Activated CD4-positive, alpha-beta T cell treated with anti-CD3 and anti-CD28 coated beads, Interleukin-2, amount 50 U/mL, for 4 hours (primary cell): ENCODE data around the gene DGKB.

Experiments
- DNase-seq, 2 experiments: peaks; one replicate each; pipeline ENCODE4 v3.0.0-alpha.2; 2020

DGKB gene

GRCh38 chr7:14676896-14677295 is 225.7 kb downstream of the DGKB start:
- no peak for DNase-seq

DNA sequence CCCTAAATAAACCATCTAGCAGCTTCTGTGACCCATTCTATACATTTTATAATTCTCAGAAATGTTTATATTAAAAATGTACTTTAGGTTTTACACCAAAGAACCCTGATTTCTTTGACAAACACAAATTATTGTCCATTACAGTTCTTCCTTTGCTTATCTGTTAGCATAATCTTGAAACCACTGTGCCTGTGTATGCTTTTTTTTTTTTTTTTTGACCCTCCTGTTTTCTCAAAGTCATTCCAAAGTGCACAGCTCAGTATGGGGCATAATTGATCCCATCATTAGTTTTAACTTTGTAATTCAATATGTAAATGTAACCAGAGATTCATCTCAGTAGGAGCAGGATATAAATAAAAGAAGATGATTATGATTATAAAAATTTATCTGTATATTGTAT is 229.3 kb downstream of the DGKB start:
- DNase-seq = no peak

GRCh38 chr7:14666913-14667312 is 235.6 kb downstream of the DGKB start:
- DNase-seq = no peak

- no peak for DNase-seq
Measured at GRCh38 chr7:14666304-14666703, 236.2 kb downstream of the DGKB start.

DNA sequence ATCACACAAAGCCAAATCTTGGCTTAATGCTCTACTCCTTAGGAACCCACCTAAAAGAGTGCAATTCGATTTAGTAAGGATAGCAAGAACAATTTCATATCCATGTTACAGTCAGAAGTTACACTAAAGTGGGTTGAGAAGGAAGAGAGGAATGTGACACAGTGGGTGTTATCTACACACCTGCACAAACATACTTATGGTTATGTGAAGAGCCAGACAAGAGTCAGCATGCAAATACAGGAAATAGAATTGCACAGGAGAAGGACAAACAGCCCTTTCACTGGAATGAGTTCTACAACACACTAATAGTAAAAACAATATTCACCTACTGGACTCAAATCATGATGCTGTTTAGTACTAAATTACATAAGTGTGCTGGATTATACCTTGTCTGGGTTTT is 262.8 kb downstream of the DGKB start:
- no peak for DNase-seq

DNA sequence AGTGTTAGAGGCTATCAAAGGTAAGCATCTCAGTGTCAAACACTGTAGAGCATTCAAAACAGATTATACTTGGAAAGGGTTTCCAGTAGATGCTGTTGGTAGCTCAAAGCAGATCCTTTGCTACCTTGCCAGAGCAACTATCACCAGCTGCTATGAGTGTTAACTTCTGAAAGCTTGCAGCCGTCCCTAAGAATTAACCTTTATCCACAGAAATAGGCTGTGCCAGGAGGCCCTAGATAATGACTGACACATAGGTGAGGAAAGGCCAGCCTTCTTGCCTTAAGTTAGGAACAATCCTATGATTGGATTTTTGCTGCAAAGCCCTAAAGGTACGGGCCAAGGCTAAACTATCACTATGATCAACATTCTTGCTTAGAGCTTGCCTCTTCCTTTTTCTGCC is 263.2 kb downstream of the DGKB start:
- no peak for DNase-seq

DNA sequence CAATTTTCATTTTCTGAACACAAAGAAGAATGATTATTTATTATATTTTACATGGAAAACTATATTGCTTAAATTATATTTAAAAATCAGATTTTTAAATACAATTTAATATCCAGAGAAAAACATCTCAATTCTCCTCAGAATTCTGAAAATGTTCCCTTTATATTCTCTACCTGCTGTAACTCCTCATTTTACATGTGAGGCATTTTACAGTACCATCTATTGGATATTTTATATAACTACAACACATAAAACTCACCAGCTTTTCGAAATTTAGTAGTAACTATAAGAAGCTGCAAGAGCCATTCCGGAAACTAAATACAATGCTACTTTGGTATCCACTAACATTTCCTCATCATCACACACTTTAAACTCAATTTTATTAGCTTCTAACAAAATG is 264.6 kb downstream of the DGKB start:
- DNase-seq = no peak

DNA sequence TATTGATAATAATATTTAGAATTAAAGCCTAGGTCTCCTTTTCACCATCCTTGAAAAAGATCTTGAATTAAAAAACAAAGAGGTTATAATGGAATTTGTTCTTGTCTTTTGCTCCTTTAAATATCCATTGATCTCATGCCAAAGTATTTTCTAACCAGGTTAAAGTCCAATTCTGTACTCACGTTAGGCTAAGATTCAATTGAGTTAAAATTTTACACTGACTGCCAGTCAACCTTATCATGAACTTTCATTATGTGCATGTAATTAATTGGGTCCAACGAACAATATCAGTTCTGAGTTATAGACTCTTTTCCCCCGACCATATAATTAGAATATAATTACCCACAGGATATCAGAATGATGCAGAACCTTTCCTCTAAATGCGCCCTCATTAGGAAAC is 266.6 kb downstream of the DGKB start:
- no peak for DNase-seq

DNA sequence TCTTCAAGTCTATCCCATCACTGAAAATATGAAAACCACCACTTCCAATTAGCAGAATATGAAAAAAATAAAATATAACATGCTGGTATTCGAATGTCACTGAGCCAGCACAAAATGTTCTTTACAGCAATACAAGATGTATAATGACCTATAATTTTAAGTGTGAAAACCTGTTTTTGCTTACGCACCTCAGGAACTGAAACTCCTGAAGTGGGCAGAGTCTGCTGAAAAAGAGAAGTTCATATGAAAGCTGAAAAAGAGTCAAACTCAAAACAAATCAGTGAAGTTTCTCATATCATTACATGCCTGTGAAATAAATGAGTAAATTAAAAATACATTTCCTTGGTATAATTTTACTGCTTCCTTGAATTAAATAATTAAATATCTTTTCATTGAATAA is 272.5 kb downstream of the DGKB start:
- DNase-seq = no peak

DNA sequence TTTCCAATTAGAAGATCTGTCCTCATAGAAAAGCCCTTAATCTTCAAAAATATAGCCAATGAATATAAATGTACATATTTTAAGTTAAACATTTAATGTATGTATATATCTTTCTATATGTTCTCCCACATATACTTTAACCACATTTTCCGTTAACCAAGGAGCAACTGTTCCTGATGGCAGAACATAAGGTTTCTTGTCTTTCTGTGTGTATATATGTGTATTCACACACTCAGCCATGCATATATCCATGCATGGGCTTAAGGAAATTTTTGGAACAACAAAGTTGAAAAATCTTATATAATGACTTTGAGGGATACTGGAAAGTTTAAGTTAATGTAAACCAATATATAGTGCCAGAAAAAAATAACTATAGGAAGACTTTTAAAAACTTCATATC is 274.0 kb downstream of the DGKB start:
- DNase-seq = no peak

- DNase-seq = no peak
Measured at GRCh38 chr7:14626076-14626475, 276.5 kb downstream of the DGKB start.

GRCh38 chr7:14622559-14622958 is 280.0 kb downstream of the DGKB start:
- DNase-seq = no peak

DNA sequence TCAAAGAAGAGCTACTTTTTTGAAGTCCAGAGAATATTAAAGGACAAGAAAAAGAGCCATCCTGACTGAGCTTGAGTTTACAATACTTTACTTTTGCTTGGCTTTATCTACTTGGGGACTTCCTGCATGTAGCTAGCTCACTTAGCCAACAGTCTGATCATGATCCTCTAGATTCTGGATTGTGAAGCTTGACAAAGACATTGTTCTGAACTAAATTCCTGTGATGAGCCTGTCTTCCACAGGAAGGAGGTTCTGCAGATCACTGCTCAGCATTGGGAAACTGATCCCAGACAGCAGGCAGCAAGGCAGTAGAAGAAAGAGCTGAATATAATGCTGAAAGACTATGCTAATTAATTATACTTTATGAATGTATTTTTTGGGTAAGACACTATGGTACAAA is 296.4 kb downstream of the DGKB start:
- no peak for DNase-seq

- DNase-seq = no peak
Measured at GRCh38 chr7:14604606-14605005, 297.9 kb downstream of the DGKB start.

DNA sequence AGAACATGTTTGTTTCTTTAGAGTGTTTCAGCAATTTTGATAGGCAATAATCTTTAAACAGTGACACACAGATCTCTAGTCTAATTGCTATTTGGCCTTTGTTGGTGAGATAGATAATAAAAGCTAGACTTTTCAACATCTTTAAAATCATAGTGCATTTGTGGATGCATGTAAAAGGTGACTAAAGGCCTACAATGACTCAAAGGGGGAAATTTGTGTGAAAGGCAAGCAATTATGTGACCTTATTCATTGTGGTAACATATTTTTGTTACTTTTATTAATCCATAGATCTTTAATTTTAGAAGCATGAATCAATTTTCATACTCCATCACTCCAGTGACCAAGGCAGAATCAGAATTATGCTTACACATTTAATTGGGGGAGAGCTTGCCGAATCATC is 299.7 kb downstream of the DGKB start:
- DNase-seq = no peak

GRCh38 chr7:14600766-14601367 is 301.7 kb downstream of the DGKB start:
- DNase-seq = no peak

GRCh38 chr7:14598978-14599377 is 303.6 kb downstream of the DGKB start:
- DNase-seq = no peak

DNA sequence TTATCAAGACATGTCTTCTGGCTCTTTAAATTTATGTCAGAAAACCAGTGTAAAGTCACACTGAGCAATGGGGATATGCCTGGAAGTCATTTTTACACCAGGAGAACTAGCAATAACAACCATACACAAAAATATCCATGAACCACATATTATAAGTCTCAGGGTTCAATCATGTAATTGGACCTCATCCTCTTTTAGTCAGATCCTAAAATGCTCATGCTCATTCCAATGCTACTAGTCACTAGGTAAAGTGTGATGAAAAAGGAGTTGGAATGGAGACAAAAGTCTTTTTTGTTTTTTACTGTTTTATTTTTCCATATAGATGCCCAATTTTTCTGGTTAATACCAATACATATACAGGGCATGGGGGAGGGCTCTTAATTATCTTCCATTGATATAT is 306.1 kb downstream of the DGKB start:
- DNase-seq = no peak

DNA sequence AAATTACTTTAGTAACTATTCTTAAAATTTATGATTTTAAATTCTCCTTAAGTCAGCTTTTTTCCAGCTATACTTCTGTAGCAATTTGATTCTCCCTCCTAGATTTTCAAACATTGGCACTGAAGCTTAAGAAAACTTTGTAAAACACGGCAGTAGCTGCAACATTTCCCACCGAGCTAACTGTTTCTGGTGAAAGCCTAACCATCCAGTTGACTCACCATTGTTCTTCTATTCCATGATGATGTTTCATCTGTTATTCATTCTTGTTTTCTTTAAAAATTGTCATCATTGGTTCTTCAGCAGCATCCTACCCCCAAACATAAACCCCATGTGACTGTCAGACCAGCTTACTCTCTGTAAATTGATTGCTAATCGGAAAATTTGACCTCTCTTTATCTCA is 312.3 kb downstream of the DGKB start:
- no peak for DNase-seq

DNA sequence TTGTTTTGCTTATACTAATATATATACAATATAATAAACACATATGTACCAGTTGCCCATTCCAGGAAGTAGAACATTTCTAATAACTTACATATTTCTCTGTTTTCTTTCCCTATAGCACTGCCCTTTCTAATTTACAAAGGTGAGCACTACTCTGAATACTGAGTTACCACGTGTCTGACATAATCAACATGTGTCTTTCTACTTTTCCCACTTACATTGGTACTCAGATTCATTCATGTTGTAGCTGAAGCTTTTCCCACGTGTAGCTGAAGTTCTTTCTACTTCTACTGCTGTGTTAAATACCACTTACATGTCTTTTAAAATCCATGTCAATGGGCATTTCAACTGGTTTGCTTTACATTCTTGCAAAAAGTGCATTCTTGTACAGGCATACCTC is 317.3 kb downstream of the DGKB start:
- no peak for DNase-seq

DNA sequence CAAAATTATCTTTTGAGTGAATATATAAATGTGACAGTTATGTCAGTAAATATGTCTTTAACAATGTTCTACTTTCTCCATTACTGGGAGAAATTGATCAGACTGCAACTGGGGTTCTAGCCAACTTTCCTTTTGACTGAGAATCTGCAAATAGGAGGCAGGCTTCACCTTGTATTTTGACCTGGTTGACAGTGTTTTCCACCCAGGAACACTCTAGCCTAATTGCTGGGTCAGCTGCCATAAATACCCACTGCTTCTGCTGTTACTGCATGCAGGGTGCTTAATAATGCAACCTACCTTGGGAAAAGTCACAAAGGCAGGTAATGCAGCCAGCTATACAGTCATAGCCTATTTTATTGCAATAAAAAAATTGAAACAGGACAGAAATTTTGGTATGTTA is 319.0 kb downstream of the DGKB start:
- no peak for DNase-seq

DNA sequence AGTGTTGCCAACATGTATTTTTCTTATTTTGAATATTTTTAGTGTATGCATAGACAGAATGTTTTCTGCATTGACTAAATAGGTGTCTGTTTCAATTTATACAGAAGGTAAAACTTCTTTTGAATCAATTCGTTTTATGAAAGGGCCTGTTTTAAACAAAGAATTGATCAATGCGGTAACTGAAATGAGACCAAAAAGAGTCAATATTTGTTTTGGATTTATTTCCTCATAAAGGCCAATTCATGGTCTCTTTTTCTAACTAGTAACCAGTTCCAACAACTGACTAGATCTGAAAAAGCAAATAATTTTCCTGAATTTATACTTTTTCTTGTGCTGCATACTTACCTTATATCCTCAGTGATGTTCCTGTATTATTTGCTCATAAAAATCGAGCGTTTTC is 320.5 kb downstream of the DGKB start:
- no peak for DNase-seq

DNA sequence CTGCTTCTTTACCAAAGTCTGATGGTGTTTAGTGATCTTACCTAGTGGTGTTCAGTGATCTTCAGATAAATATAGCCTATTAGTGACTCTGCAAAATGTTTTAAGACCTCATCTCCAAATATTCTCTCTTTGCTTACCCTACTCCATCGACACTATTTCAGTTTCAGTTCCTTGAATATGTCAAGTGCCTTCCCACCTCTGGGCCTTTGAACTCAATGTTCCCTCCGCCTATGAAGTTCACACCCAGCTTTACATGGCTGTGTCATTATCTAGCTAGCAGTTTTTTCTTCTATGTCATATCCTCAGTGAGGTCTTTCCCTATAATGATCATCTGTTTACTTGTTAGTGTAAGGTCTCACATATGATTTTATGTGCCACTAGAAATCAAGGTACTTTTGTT is 322.6 kb downstream of the DGKB start:
- DNase-seq = no peak

GRCh38 chr7:14576578-14576977 is 326.0 kb downstream of the DGKB start:
- no peak for DNase-seq

DNA sequence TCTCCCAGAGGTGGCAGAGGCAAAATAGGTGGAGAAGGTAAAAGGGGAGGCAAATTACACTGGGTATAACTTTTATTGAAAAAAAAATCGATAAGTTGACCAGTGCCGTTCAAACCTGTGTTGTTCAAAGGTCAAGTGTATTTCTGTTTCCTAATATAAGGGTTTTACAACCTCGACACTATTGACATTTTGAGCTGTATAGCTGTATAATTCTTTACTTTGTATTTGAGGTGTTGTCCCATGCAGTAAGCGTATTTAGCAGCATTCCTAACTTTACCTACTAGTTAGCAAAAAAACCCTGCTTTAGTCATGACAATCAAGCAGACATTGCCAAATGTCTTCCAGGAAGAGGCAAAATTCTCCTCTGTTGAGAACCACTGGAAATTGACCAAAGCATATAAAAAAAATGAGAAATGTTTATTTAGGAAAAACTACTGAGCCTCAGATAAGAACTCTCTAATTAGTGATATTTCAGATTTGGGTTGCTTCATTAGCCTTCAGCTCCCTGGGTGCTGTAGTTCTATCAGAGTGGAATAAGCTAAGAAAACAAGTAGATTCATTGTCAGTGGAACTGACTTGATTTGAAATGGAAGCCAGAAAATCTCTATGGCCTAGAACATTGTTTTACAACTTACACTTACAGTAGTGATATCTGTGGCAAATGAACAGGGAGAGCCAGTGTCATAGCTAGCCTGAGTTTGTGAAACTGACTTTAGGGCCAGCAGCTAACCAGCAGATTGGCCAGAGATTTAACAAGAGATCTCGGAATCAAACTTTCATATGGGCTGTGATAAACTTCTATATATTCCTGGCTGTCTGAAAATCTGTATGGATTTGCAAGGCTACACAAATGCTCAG is 331.6 kb downstream of the DGKB start:
- no peak for DNase-seq
